COLO668 (cell line): ENCODE data around the gene HHAT.
"Not testable (repeated sequence)": the region's sequence is repeated elsewhere in the genome, so short reads cannot be mapped to it uniquely, and the experiment has no call there.

Source experiments
- DNase-seq: peaks from one replicate; lab custom pipeline; 2025; ENCODE audit not compliant: unreplicated experiment; lab: John Stamatoyannopoulos, UW

The HHAT gene

GRCh38 chr1:210631399-210631798 lies 302.7 kb downstream of the HHAT start:
- DNase-seq, result no peak

GRCh38 chr1:210633140-210633539 lies 304.4 kb downstream of the HHAT start:
- no peak for DNase-seq

GRCh38 chr1:210633636-210634035 lies 304.9 kb downstream of the HHAT start:
- peak; percentile 78 for DNase-seq

GRCh38 chr1:210635108-210635507 lies 306.4 kb downstream of the HHAT start:
- no peak for DNase-seq

- no peak for DNase-seq
Observed at GRCh38 chr1:210641582-210641981, 312.9 kb downstream of the HHAT start.

- no peak for DNase-seq
Observed at GRCh38 chr1:210645582-210646257, 317.0 kb downstream of the HHAT start.

- no peak for DNase-seq
Observed at GRCh38 chr1:210646258-210646616, 317.5 kb downstream of the HHAT start.

- DNase-seq, result no peak
Observed at GRCh38 chr1:210647406-210648333, 319.0 kb downstream of the HHAT start.

GRCh38 chr1:210648588-210649269 lies 320.0 kb downstream of the HHAT start:
- DNase-seq, result no peak

- no peak for DNase-seq
Observed at GRCh38 chr1:210650403-210650802, 321.7 kb downstream of the HHAT start.

GRCh38 chr1:210652329-210652954 lies 323.7 kb downstream of the HHAT start:
- DNase-seq, result no peak

- DNase-seq, result peak; percentile 36
Observed at GRCh38 chr1:210653771-210654170, 325.1 kb downstream of the HHAT start.

- DNase-seq, result peak; percentile 76
Observed at GRCh38 chr1:210654176-210654981, 325.7 kb downstream of the HHAT start.

GRCh38 chr1:210655511-210655910 lies 326.8 kb downstream of the HHAT start:
- DNase-seq, result no peak

GRCh38 chr1:210657806-210658205 lies 329.1 kb downstream of the HHAT start:
- no peak for DNase-seq

GRCh38 chr1:210661520-210661919 lies 332.8 kb downstream of the HHAT start:
- DNase-seq, result not testable (repeated sequence)

GRCh38 chr1:210662291-210663050 lies 333.8 kb downstream of the HHAT start:
- no peak for DNase-seq

GRCh38 chr1:210663730-210664573 lies 335.2 kb downstream of the HHAT start:
- peak; percentile 81 for DNase-seq

- DNase-seq, result peak; percentile 61
Observed at GRCh38 chr1:210669951-210670350, 341.2 kb downstream of the HHAT start.
